Measurements from ENCODE around the gene PNPLA5.
"Not testable (repeated sequence)": the region's sequence is repeated elsewhere in the genome, so short reads cannot be mapped to it uniquely, and the experiment has no call there.

PNPLA5 gene

DNA sequence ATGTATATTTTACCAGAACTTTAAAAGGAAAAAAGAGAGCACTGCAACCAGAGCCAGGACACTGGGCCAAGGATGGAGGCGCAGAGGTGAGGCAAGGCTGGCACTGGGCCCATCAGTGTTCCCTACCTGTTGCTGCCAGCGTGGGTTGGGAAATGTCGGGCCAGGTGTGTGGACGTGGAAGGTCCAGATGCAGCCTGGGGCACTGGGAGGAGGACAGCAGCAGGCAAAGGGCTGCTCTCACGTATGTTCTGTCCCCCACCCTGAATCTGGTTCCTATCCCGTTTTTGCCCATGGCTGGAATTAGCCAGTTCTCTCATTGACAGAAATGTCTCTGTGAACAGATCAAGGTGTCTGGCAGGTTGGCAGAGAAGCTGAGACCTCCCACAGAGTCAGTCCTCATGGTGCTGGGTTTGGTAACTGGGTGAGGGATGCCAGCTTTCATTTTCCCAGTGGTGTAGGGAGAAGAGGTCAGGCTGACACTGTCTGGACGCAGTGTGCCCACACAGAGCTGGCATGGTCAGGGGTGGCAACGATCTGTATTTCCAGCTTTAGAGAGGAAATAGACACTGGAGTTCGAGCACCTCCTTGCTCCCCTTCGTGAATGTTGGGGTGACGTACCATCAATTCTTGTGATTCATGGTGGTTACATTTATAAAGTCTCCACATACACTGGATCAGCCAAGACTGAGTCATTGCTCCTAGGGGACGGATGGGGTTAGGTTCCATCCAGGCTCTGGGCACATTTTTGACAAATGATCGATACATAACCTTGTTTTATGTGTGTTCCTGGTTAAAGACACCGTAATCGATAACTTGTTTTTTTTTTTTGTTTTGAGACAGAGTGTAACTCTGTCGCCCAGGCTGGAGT lies 27.5 kb upstream of the PNPLA5 start:
- peak; percentile 59 for DNase-seq (ENCODE audit: low read depth)
- no peak overlapping the region for H3K4me3 ChIP-seq (ENCODE audit: low read length)
- TF ChIP-seq, protein P1, sequence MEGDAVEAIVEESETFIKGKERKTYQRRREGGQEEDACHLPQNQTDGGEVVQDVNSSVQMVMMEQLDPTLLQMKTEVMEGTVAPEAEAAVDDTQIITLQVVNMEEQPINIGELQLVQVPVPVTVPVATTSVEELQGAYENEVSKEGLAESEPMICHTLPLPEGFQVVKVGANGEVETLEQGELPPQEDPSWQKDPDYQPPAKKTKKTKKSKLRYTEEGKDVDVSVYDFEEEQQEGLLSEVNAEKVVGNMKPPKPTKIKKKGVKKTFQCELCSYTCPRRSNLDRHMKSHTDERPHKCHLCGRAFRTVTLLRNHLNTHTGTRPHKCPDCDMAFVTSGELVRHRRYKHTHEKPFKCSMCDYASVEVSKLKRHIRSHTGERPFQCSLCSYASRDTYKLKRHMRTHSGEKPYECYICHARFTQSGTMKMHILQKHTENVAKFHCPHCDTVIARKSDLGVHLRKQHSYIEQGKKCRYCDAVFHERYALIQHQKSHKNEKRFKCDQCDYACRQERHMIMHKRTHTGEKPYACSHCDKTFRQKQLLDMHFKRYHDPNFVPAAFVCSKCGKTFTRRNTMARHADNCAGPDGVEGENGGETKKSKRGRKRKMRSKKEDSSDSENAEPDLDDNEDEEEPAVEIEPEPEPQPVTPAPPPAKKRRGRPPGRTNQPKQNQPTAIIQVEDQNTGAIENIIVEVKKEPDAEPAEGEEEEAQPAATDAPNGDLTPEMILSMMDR (conservative IDR thresholded peaks at IDR 0.05; ENCODE audit: low read length) = no peak

DNA sequence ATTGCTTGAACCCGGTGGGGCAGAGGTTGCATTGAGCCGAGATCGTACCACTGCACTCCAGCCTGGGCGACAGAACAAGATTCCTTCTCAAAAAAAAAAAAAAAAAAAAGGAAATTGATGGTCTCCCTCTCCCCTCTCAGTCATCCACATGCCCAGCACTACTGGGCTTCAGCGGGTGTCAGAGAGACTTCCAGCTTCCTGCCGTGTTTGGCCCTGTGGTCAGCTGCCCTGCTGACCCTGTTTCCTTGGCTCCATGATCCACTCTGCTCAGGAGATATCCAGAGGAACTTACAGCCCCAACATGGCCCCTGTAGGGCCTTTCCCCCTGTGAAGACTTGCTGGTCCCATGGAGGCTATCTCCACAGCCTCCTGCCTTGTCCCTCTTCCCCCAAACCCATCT lies 25.7 kb upstream of the PNPLA5 start:
- no peak overlapping the region for H3K4me3 ChIP-seq (ENCODE audit: low read length)
- DNase-seq (ENCODE audit: low read depth) = no peak
- TF ChIP-seq, protein P1 (conservative IDR thresholded peaks at IDR 0.05; ENCODE audit: low read length) = no peak

DNA sequence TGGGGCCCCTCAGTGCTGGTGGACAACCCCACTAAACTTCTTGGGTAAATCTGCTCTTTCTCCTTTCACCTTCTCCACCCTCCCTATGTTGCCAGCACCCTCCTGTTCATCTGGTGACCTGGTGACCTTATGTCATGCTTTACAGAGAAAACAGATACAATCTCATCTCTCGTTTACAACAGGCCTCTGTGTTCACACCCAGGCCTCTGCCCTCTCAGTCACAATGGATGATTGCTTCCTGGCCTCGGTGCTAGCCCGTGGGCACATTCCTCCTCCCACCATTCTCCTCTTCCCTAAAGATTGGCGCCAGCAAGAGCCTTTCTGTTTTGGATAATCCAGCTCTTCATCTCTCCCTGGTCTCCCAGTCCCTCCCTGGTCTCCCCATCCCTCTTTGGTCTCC lies 19.5 kb upstream of the PNPLA5 start:
- no peak overlapping the region for H3K4me3 ChIP-seq (ENCODE audit: low read length)
- TF ChIP-seq, protein P1 (conservative IDR thresholded peaks at IDR 0.05; ENCODE audit: low read length) = no peak
- no peak for DNase-seq (ENCODE audit: low read depth)

DNA sequence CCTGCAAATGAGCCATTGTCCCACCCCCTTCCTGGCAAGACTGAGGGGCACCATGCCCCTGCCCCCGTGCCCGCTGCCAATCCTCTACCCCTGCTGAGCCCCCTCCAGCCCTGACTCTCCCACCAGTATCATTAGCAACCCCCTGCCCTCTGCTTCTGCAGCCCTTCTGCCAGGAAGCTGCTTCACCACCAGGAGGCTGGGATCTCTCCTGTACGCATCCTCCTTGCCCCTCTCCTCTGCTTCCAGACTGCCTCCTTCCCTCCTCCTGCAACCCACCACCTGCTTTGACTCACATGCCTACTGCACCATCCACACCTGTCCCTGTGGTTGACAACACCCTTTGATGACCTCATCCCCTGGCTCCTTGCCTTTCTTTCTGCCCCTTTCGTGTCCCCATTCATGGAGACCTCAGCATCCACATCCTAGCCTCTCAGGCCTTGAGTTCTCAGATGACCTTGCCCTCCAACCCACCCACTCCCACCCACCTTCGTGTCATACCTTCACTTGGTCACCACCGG lies 18.4 kb upstream of the PNPLA5 start:
- no peak overlapping the region for H3K4me3 ChIP-seq (ENCODE audit: low read length)
- TF ChIP-seq, protein P1 (conservative IDR thresholded peaks at IDR 0.05; ENCODE audit: low read length) = 0 out of 2 replicates have a peak, but pooled peaks have one; percentile 5
- DNase-seq (ENCODE audit: low read depth) = no peak

DNA sequence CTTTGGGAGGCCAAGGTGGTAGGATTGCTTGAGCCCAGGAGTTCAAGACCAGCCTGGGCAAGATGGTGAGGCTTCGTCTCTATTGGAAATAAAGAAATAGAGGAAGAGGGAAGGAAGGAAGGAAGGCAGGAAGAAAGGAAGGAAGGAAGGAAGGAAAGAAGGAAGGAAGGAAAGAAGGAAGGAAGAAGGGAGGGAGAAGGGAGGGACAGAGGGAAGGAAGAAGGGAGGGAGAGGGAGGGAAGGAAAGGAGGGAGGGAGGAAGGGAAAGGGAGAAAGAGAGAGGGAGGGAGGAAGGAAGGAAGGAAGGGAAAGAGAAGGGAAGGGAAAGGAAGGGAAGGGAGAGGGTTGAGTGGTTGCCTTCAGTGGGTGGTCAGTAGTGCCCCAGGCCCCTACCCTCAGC lies 17.9 kb upstream of the PNPLA5 start:
- DNase-seq (ENCODE audit: low read depth) = no peak
- TF ChIP-seq, protein P1 (conservative IDR thresholded peaks at IDR 0.05; ENCODE audit: low read length) = no peak
- no peak overlapping the region for H3K4me3 ChIP-seq (ENCODE audit: low read length)

DNA sequence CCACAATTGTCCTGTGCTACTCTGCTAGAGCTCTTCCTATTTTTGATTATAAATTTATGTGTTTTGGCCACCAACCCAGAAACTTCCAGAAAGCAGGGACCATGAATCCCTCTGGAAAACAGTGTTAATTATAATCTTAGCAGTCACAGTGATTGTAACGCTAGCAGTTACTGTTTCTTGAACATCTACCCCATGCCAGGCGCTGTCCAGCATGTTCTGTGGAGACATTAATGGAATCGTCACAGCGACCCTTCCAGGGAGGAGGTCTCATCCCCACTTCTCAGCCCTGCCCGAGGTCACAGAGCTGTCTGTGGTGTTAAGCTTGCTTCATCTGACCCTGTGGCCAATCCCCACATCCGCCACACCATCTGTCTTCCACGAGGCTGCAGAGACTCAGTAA lies 13.9 kb upstream of the PNPLA5 start:
- TF ChIP-seq, protein P1 (conservative IDR thresholded peaks at IDR 0.05; ENCODE audit: low read length) = no peak
- no peak for DNase-seq (ENCODE audit: low read depth)
- H3K4me3 ChIP-seq (ENCODE audit: low read length) = no peak overlapping the region

DNA sequence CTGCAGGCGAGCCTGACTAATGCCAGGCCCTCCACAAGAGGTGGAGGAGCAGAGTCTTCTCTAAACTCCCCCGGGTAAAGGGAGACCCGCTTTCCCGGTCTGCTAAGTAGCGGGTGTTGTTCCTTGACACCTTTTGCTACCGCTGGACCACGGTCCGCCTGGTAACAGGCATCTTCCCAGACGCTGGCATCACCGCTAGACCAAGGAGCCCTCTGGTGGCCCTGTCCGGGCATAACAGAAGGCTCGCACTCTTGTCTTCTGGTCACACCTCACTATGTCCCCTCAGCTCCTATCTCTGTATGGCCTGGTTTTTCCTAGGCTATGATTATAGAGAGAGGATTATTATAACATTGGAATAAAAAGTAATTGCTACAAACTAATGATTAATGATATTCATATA lies 12.6 kb upstream of the PNPLA5 start:
- not testable (repeated sequence) for DNase-seq (ENCODE audit: low read depth)

DNA sequence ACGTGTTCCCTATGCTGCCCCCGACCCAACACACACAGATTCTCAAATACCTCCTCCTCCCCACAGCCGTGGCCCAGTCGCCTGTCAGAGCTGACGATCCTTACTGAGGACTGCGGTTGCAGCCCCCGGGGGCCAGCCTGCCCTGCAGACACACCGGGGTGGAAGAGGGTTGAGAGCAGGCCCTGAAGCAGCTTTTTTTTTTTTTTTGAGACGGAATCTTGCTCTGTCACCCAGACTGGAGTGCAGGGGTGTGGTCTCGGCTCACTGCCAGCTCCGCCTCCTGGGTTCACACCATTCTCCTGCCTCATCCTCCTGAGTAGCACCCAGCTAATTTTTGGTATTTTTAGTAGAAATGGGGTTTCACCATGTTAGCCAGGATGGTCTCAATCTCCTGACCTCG lies 11.2 kb upstream of the PNPLA5 start:
- not testable (repeated sequence) for DNase-seq (ENCODE audit: low read depth); H3K4me3 ChIP-seq (ENCODE audit: low read length)

More for the DNA sequence above, 12.6 kb upstream of the PNPLA5 start:
- TF ChIP-seq, protein P1 (conservative IDR thresholded peaks at IDR 0.05; ENCODE audit: low read length) = peak; percentile 37
- H3K4me3 ChIP-seq (ENCODE audit: low read length) = not testable (repeated sequence)
